ENCODE measurements around the gene INPP5E. TPM values are rescaled to one million over a fixed set of nuclear protein-coding genes. Genes with fewer than 3 reads are reported as not detected.
"Not testable (repeated sequence)": the region's sequence is repeated elsewhere in the genome, so short reads cannot be mapped to it uniquely, and the experiment has no call there.

Gene INPP5E
- total and polyA plus RNA-seq, 2 experiments from 2014 or later: 5.3 to 7.1 TPM

GRCh38 chr9:136409557-136410455, 29.8 kb downstream of the INPP5E start:
- DNase-seq (ENCODE audit: low spot score): peak; percentile 60
- no peak for TF ChIP-seq CTCF (IDR thresholded peaks at IDR 0.05; ENCODE audit: poor library complexity)
- TF ChIP-seq EZH2 (IDR thresholded peaks at IDR 0.05; ENCODE audit: borderline replicate concordance): no peak
- TF ChIP-seq EZH2phosphoT487 (IDR thresholded peaks at IDR 0.05; ENCODE audit: low read depth, severe bottlenecking, unreplicated experiment): no peak
- H3K4me1 ChIP-seq (ENCODE audit: insufficient read depth): peaks cover 15% of the 10 kb centered on the region
- no peaks in the 10 kb centered on the region for H3K9me3 ChIP-seq (ENCODE audit: low read depth)
- H3K27me3 ChIP-seq: no peaks in the 10 kb centered on the region
- H3K79me2 ChIP-seq: peaks cover 50% of the 10 kb centered on the region
- H3K36me3 ChIP-seq (replicated peaks; ENCODE audit: insufficient read depth, low read depth): no peaks in the 10 kb centered on the region
- 23% methylated on average over 44 of the region's 71 CpGs for WGBS (ENCODE audit: low lambda C conversion rate, missing lambda C conversion rate)
- peak overlapping the region; percentile 99 for H3K4me2 ChIP-seq
- no peaks in the 10 kb centered on the region for H3K9me2 ChIP-seq (replicated peaks; ENCODE audit: insufficient read depth)
- H3K4me3 ChIP-seq: peak overlapping the region; percentile 80
- peak overlapping the region; percentile 82 for H3K27ac ChIP-seq
- H4K20me1 ChIP-seq (ENCODE audit: insufficient read depth, poor library complexity, severe bottlenecking): peaks cover 4% of the 10 kb centered on the region
- H2AFZ ChIP-seq: peak overlapping the region; percentile 76

GRCh38 chr9:136407911-136408310, 31.7 kb downstream of the INPP5E start:
- no peak for DNase-seq (ENCODE audit: low spot score)
- H3K4me3 ChIP-seq: no peak overlapping the region
- no peaks in the 10 kb centered on the region for H3K9me3 ChIP-seq (ENCODE audit: low read depth)
- no peaks in the 10 kb centered on the region for H3K9me2 ChIP-seq (replicated peaks; ENCODE audit: insufficient read depth)
- H4K20me1 ChIP-seq (ENCODE audit: insufficient read depth, poor library complexity, severe bottlenecking): peaks cover 4% of the 10 kb centered on the region
- H3K79me2 ChIP-seq: peaks cover 41% of the 10 kb centered on the region
- peaks cover 15% of the 10 kb centered on the region for H3K4me1 ChIP-seq (ENCODE audit: insufficient read depth)
- no peak overlapping the region for H3K27ac ChIP-seq
- WGBS (ENCODE audit: low lambda C conversion rate, missing lambda C conversion rate): 89% methylated on average over 7 of the region's 7 CpGs
- H2AFZ ChIP-seq: no peak overlapping the region
- H3K4me2 ChIP-seq: no peak overlapping the region
- TF ChIP-seq EZH2 (IDR thresholded peaks at IDR 0.05; ENCODE audit: borderline replicate concordance) (no peak), CTCF (IDR thresholded peaks at IDR 0.05; ENCODE audit: poor library complexity) (no peak), EZH2phosphoT487 (IDR thresholded peaks at IDR 0.05; ENCODE audit: low read depth, severe bottlenecking, unreplicated experiment) (no peak)
- H3K27me3 ChIP-seq: no peaks in the 10 kb centered on the region
- no peaks in the 10 kb centered on the region for H3K36me3 ChIP-seq (replicated peaks; ENCODE audit: insufficient read depth, low read depth)

GRCh38 chr9:136407061-136407460, 32.6 kb downstream of the INPP5E start:
- not testable (repeated sequence) for H3K9me2 ChIP-seq (replicated peaks; ENCODE audit: insufficient read depth); H3K9me3 ChIP-seq (ENCODE audit: low read depth); H3K4me2 ChIP-seq; H3K27ac ChIP-seq; H3K36me3 ChIP-seq (replicated peaks; ENCODE audit: insufficient read depth, low read depth); H4K20me1 ChIP-seq (ENCODE audit: insufficient read depth, poor library complexity, severe bottlenecking); DNase-seq (ENCODE audit: low spot score); H2AFZ ChIP-seq; H3K4me3 ChIP-seq; H3K27me3 ChIP-seq
- WGBS (ENCODE audit: low lambda C conversion rate, missing lambda C conversion rate): 95% methylated on average over 24 of the region's 28 CpGs
- H3K79me2 ChIP-seq: peaks cover 32% of the 10 kb centered on the region
- peaks cover 13% of the 10 kb centered on the region for H3K4me1 ChIP-seq (ENCODE audit: insufficient read depth)

GRCh38 chr9:136405904-136406303, 33.7 kb downstream of the INPP5E start:
- H4K20me1 ChIP-seq (ENCODE audit: insufficient read depth, poor library complexity, severe bottlenecking); H3K4me2 ChIP-seq; H3K9me2 ChIP-seq (replicated peaks; ENCODE audit: insufficient read depth); H3K27me3 ChIP-seq; H2AFZ ChIP-seq; H3K9me3 ChIP-seq (ENCODE audit: low read depth); H3K36me3 ChIP-seq (replicated peaks; ENCODE audit: insufficient read depth, low read depth); H3K4me3 ChIP-seq; H3K27ac ChIP-seq; H3K4me1 ChIP-seq (ENCODE audit: insufficient read depth); DNase-seq (ENCODE audit: low spot score): not testable (repeated sequence)
- 98% methylated on average over 10 of the region's 10 CpGs for WGBS (ENCODE audit: low lambda C conversion rate, missing lambda C conversion rate)
- H3K79me2 ChIP-seq: peaks cover 21% of the 10 kb centered on the region
